Uterus (tissue), 2 donors: ENCODE data around the gene TEX14.

Source experiments
- CTCF ChIP-seq, 4 experiments: fragments of 200-600 bp in 2 of 4; fragments of 450-650 bp in 2 of 4; sonication (generic) in 2 of 4; IDR thresholded peaks; one replicate each; pipeline ENCODE4 v1.5.1; 2016 to 2019; ENCODE audit warnings: antibody characterized with exemption in 4 of 4, mild to moderate bottlenecking in 2 of 4, moderate library complexity in 1 of 4
- POLR2A ChIP-seq, 2 donors: fragments of 450-650 bp; IDR thresholded peaks; one replicate each; pipeline ENCODE4 v1.6.1; 2016; ENCODE audit warnings: antibody characterized with exemption in 2 of 2, mild to moderate bottlenecking in 1 of 2, moderate library complexity in 1 of 2

- TF ChIP-seq CTCF (IDR thresholded peaks at IDR 0.05), result no peak
- no peak for TF ChIP-seq POLR2A (IDR thresholded peaks at IDR 0.05)
Observed at GRCh38 chr17:58601976-58602375, 89.9 kb downstream of the TEX14 start.
